Frontal cortex (tissue), 4 donors: ENCODE data around the gene ATP1A1. TPM values are rescaled to one million over a fixed set of nuclear protein-coding genes. Genes with fewer than 3 reads are reported as not detected.

Experiments
- DNase-seq, 2 donors: peaks; one replicate each; pipeline ENCODE4 v3.0.0; 2012; ENCODE audit warnings: low spot score in 2 of 2
- FAIRE-seq: peaks from 2 replicates; lab custom pipeline; 2012; peaks lifted over from hg19 to GRCh38; lab: Jason Lieb, UNC
- total RNA-seq: library from RNA; depleted of rRNA; stranded (reverse); fragments of >200 nt; gene quantifications from one replicate; pipeline ENCODE4 v1.2.3, GENCODE V29; 2014
- donor health status: control.
- donor health status: control.
- donor health status: control.

ATP1A1 gene
- total RNA-seq, 1 donor from 2014 or later, result 79.9 TPM

GRCh38 chr1:116340506-116341231 lies 32.4 kb upstream of the ATP1A1 start:
- DNase-seq (no peak), FAIRE-seq (no peak)

DNA sequence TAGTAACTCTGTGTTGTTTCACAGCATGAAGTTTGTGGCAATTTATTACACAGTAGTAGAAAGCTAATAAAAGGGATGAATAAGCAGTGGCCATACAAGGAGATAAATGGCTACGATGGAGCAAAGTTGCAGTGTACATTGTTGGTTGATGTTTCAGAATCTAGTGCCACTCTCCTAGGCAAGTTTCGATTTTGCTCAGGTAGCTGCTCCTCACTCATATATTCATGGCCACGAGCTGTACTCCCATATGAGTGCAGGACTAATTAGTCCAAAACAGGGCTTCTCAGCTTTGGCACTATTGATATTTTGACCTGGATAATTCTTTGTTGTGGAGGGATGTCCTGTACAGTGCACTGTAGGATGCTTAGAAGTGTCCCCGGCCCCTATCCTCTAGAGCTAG lies 30.0 kb upstream of the ATP1A1 start:
- no peak for DNase-seq

DNA sequence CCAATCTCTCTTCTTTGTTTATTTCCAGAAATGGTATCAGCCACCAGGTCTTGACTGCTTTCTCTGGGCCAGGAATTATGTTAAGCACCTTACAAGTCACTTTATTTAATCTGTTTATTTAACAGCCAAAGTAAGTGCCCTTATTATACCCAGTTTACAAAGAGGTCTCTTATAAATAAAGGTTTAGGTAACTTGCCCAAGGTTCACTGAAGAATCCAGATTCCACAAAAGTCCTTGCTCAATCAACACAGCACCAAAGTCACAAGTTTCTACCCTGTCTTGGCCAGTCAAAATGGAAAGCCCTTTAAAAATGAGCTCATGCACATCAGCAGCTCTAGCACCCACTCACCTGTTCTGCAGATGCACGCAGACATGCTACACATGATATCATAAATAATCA lies 28.0 kb upstream of the ATP1A1 start:
- FAIRE-seq, result no peak

More for the DNA sequence above, 30.0 kb upstream of the ATP1A1 start:
- no peak for FAIRE-seq

DNA sequence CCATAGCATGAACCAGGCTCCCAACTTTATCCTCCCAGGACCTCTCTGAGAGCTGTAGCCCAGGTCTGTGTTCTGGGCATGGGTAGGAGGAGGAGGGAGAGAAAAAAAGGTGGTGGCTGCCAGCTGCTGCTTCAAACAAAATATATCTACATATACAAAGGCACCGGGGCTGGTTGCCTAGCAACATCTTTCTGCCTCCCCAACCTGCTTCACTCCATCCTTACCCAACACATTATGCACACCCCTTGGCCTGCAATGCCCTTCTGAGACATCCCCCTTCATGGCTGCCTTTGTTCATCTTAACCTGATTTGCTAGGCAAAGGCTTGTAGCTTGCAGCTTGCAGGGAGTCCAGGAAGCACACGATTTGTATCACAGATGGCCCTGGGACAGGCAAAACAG lies 27.2 kb upstream of the ATP1A1 start:
- FAIRE-seq, result no peak
- no peak for DNase-seq

More for the DNA sequence above, 28.0 kb upstream of the ATP1A1 start:
- DNase-seq, result no peak

DNA sequence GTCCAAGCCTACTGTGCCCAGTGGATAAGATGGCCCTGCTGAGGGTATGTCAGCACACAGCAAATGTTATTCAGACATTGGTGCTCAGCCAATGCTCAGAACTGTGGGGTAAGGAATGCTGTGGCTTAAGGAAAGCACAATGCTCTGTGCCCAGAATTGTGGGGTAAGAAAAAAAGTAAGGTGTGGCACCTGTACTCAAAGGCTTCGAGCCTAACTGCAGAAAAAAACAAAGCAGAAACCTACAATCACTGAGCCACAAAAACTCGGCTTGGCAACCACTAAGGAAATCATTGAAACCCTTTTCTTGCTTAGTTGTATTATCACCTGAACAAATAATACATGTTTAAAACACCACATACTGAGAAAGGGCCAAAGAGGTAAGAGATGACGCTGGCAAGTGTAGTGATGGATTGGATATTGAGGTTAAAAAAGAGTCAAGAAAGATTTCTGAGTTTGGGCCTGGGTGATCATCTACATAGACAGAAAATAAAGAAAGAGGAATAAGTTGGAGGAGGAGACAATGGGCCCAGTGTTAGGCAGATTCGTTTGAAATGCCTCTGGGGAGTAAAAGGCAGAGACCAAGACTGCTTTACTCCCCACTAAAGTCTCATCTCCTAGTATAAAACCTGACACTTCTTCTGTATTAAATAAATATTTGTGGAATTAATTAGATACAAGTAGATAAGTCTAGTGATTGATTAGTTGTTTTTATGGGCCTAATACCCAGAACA lies 25.9 kb upstream of the ATP1A1 start:
- no peak for FAIRE-seq

GRCh38 chr1:116347696-116348095 lies 25.3 kb upstream of the ATP1A1 start:
- no peak for DNase-seq
- FAIRE-seq, result no peak

More for the DNA sequence above, 25.9 kb upstream of the ATP1A1 start:
- no peak for DNase-seq

DNA sequence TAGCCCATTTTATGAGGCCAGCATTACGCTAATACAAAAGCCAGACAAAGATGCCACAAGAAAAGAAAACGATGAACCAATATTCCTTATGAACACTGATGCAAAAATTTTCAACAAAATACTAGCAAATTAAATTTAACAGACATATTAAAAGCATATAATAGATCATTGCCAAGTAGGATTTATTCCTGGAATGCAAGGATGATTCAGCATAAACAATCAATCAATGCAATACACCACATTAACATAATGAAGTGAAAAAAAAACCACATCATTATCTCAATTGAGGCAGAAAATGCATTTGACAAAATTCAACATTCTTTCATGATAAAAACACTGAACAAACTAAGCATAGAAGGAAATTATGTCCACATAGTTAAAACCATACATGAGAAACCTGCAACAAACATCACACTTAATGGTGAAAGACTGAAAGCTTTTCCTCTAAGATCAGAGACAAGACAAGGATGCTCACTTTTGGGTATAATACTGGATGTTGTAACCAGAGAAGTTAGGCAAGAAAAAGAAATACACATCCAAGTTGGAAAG lies 22.9 kb upstream of the ATP1A1 start:
- DNase-seq (no peak), FAIRE-seq (no peak)

GRCh38 chr1:116351914-116352313 lies 21.1 kb upstream of the ATP1A1 start:
- FAIRE-seq, result no peak
- no peak for DNase-seq

- DNase-seq (no peak), FAIRE-seq (no peak)
Measured at GRCh38 chr1:116352349-116352813, 20.7 kb upstream of the ATP1A1 start.

DNA sequence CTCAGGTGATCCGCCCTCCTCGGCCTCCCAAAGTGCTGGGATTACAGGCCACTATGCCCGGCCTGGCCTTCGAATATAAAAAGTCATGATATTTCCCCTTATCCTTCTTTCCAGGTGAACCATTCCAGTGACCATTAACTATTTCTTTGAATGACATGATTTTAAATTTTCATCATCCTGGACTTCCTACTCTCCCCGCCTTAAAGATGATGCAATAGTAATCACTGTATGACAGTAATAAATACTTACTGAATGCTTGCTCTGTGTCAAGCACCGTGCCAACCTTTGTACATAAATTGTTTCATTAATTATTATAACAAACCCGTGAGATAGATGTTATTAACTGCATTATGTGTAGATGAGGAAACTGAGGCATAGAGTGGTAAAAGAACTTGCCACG lies 19.9 kb upstream of the ATP1A1 start:
- DNase-seq (no peak), FAIRE-seq (no peak)

- DNase-seq, result no peak
- no peak for FAIRE-seq
Measured at GRCh38 chr1:116356067-116356466, 17.0 kb upstream of the ATP1A1 start.

- DNase-seq, result no peak
- no peak for FAIRE-seq
Measured at GRCh38 chr1:116356673-116357072, 16.4 kb upstream of the ATP1A1 start.

DNA sequence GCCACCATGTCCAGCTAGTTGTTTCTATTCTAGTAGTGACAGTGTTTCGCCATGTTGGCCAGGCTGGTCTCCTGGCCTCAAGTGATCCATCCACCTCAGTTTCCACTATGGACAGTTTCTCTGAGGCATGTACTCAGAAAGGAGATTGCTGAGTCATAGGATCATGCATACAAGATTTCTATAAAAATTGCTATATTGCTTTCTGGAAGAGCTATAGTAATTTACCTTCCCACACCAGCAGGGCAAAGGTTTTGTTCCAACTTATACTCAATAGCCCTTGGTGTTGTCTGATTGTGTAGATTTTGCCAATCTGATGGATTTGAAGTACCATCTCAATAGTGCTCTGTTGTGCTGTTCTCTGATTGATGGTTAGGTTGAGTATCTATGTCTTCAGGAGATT lies 15.6 kb upstream of the ATP1A1 start:
- no peak for FAIRE-seq
- DNase-seq, result no peak

GRCh38 chr1:116359060-116359830 lies 13.8 kb upstream of the ATP1A1 start:
- DNase-seq (no peak), FAIRE-seq (no peak)

- no peak for FAIRE-seq
- no peak for DNase-seq
Measured at GRCh38 chr1:116359871-116360270, 13.2 kb upstream of the ATP1A1 start.

- DNase-seq, result no peak
- FAIRE-seq, result peak; percentile 13
Measured at GRCh38 chr1:116360429-116361173, 12.4 kb upstream of the ATP1A1 start.

- no peak for FAIRE-seq
- no peak for DNase-seq
Measured at GRCh38 chr1:116361648-116362047, 11.4 kb upstream of the ATP1A1 start.

DNA sequence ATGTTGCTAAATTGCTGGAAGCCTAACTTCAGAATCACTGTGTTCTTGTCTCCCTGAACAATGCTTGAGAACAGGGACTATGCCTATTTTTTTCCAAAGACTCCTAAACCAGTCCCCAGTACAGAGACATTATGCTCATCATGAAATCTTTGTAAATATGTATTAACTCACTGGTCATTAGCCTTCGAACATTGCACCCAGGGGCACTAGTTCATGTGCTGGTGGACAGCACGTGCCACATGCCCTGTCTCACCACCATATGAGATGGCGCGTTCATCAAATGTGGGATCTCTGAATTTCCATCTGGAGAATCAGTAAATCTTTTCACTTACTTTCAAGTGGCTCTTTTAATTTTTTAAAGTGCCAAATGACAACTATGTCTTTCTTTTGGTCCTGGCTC lies 11.0 kb upstream of the ATP1A1 start:
- no peak for FAIRE-seq

GRCh38 chr1:116365353-116365780 lies 7.7 kb upstream of the ATP1A1 start:
- FAIRE-seq (no peak), DNase-seq (no peak)

More for the DNA sequence above, 11.0 kb upstream of the ATP1A1 start:
- DNase-seq, result no peak

- DNase-seq (no peak), FAIRE-seq (no peak)
Measured at GRCh38 chr1:116365857-116366256, 7.2 kb upstream of the ATP1A1 start.
